Measurements from ENCODE around the gene GNAO1.

DNA sequence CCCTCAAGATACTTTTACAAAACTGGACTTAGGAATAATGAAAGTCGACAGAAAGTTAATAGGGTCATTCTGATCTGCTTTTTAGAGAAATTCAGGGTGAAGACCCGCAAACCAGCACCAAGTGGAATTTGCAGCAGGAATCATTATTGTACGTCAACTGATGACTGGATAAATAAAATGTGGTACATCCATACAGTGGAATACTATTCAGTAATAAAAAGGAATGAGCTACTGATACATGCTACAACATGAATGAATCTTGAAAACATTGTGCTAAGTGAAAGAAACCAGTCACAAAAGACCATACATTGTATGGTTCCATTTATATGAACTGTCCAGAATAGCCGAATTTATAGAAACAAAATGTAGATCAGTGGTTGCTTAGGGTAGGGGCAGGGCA is 83.1 kb downstream of the GNAO1 start:
- no peak for TF ChIP-seq EZH2 (IDR thresholded peaks at IDR 0.05; ENCODE audit: borderline replicate concordance, low read depth, low read length, poor library complexity, severe bottlenecking)
- TF ChIP-seq, protein P1, sequence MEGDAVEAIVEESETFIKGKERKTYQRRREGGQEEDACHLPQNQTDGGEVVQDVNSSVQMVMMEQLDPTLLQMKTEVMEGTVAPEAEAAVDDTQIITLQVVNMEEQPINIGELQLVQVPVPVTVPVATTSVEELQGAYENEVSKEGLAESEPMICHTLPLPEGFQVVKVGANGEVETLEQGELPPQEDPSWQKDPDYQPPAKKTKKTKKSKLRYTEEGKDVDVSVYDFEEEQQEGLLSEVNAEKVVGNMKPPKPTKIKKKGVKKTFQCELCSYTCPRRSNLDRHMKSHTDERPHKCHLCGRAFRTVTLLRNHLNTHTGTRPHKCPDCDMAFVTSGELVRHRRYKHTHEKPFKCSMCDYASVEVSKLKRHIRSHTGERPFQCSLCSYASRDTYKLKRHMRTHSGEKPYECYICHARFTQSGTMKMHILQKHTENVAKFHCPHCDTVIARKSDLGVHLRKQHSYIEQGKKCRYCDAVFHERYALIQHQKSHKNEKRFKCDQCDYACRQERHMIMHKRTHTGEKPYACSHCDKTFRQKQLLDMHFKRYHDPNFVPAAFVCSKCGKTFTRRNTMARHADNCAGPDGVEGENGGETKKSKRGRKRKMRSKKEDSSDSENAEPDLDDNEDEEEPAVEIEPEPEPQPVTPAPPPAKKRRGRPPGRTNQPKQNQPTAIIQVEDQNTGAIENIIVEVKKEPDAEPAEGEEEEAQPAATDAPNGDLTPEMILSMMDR (conservative IDR thresholded peaks at IDR 0.05; ENCODE audit: low read depth, low read length), result no peak
